ENCODE data around the gene GAREM1. TPM values are rescaled to one million over a fixed set of nuclear protein-coding genes. Genes with fewer than 3 reads are reported as not detected.

GAREM1 gene
- total and polyA plus RNA-seq, 4 donors: 3.0 to 13.7 (median 8.5) TPM

- no peak for DNase-seq
- no peak for ATAC-seq (ENCODE audit: insufficient read depth, low FRiP score)
- Histone ChIP-seq H3K9ac (ENCODE audit: insufficient read depth in 1 of 2, low read length in 2 of 2) (no peak overlapping the region), H3K27me3 (ENCODE audit: control insufficient read depth in 3 of 3, insufficient read depth in 3 of 3, low read length in 2 of 3) (no peaks in the 10 kb centered on the region), H3K36me3 (ENCODE audit: control insufficient read depth in 4 of 4, insufficient read depth in 4 of 4, low read length in 4 of 4) (no peaks in the 10 kb centered on the region), H3K9me3 (ENCODE audit: control insufficient read depth in 4 of 4, insufficient read depth in 3 of 4, low read length in 3 of 4) (no peaks in the 10 kb centered on the region), H3K4me1 (ENCODE audit: control insufficient read depth in 5 of 5, insufficient read depth in 5 of 5, low read length in 5 of 5) (peaks cover 0 to 8% (median 0%) of the 10 kb centered on the region in 5 donors), H3K4me3 (no peak overlapping the region), H3K27ac (ENCODE audit: low read depth in 1 of 2, low read length in 1 of 2) (no peak overlapping the region)
- 87 to 90% methylated on average over 6 of the region's 6 CpGs for WGBS, 2 donors
- TF ChIP-seq, protein P1, sequence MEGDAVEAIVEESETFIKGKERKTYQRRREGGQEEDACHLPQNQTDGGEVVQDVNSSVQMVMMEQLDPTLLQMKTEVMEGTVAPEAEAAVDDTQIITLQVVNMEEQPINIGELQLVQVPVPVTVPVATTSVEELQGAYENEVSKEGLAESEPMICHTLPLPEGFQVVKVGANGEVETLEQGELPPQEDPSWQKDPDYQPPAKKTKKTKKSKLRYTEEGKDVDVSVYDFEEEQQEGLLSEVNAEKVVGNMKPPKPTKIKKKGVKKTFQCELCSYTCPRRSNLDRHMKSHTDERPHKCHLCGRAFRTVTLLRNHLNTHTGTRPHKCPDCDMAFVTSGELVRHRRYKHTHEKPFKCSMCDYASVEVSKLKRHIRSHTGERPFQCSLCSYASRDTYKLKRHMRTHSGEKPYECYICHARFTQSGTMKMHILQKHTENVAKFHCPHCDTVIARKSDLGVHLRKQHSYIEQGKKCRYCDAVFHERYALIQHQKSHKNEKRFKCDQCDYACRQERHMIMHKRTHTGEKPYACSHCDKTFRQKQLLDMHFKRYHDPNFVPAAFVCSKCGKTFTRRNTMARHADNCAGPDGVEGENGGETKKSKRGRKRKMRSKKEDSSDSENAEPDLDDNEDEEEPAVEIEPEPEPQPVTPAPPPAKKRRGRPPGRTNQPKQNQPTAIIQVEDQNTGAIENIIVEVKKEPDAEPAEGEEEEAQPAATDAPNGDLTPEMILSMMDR (IDR thresholded peaks at IDR 0.05; ENCODE audit: control extremely low read depth, extremely low read depth): no peak
Measured at GRCh38 chr18:32259553-32259952, 211.1 kb downstream of the GAREM1 start.

- no peak for ATAC-seq (ENCODE audit: insufficient read depth, low FRiP score)
- TF ChIP-seq, protein P1 (IDR thresholded peaks at IDR 0.05; ENCODE audit: control extremely low read depth, extremely low read depth): no peak
- H3K9ac ChIP-seq (ENCODE audit: insufficient read depth in 1 of 2, low read length in 2 of 2): no peak overlapping the region
- H3K4me3 ChIP-seq: no peak overlapping the region
- no peaks in the 10 kb centered on the region for H3K9me3 ChIP-seq (ENCODE audit: control insufficient read depth in 4 of 4, insufficient read depth in 3 of 4, low read length in 3 of 4)
- H3K36me3 ChIP-seq (ENCODE audit: control insufficient read depth in 4 of 4, insufficient read depth in 4 of 4, low read length in 4 of 4): no peaks in the 10 kb centered on the region
- no peak for DNase-seq
- H3K27ac ChIP-seq (ENCODE audit: low read depth in 1 of 2, low read length in 1 of 2): no peak overlapping the region
- H3K4me1 ChIP-seq (ENCODE audit: control insufficient read depth in 5 of 5, insufficient read depth in 5 of 5, low read length in 5 of 5): no peaks in the 10 kb centered on the region
- WGBS, 2 donors: 65 to 72% methylated on average over 5 of the region's 5 CpGs
- no peaks in the 10 kb centered on the region for H3K27me3 ChIP-seq (ENCODE audit: control insufficient read depth in 3 of 3, insufficient read depth in 3 of 3, low read length in 2 of 3)
Measured at GRCh38 chr18:32258558-32259204, 212.0 kb downstream of the GAREM1 start.

GRCh38 chr18:32258148-32258547, 212.5 kb downstream of the GAREM1 start:
- DNase-seq (no peak), ATAC-seq (ENCODE audit: insufficient read depth, low FRiP score) (no peak)
- H3K27ac ChIP-seq (ENCODE audit: low read depth in 1 of 2, low read length in 1 of 2): no peak overlapping the region
- H3K9ac ChIP-seq (ENCODE audit: insufficient read depth in 1 of 2, low read length in 2 of 2): no peak overlapping the region
- no peak overlapping the region for H3K4me3 ChIP-seq
- H3K9me3 ChIP-seq (ENCODE audit: control insufficient read depth in 4 of 4, insufficient read depth in 3 of 4, low read length in 3 of 4): no peaks in the 10 kb centered on the region
- H3K27me3 ChIP-seq (ENCODE audit: control insufficient read depth in 3 of 3, insufficient read depth in 3 of 3, low read length in 2 of 3): no peaks in the 10 kb centered on the region
- WGBS, 2 donors: 75 to 80% methylated on average over 2 of the region's 2 CpGs
- H3K4me1 ChIP-seq (ENCODE audit: control insufficient read depth in 5 of 5, insufficient read depth in 5 of 5, low read length in 5 of 5): no peaks in the 10 kb centered on the region
- no peaks in the 10 kb centered on the region for H3K36me3 ChIP-seq (ENCODE audit: control insufficient read depth in 4 of 4, insufficient read depth in 4 of 4, low read length in 4 of 4)
- TF ChIP-seq, protein P1 (IDR thresholded peaks at IDR 0.05; ENCODE audit: control extremely low read depth, extremely low read depth): no peak

Data from lung (tissue), 12 donors.